HEK293 (cell line): ENCODE results near the gene IKZF1.

Source experiments
- CTCF ChIA-PET: fragments of 350-600 bp; formaldehyde crosslinking; extraction: SDS; loops from one replicate; lab custom pipeline; 2021; ENCODE audit warnings: antibody characterized with exemption; lab: Yijun Ruan, JAX
- POLR2A ChIA-PET: fragments of 300-600 bp; formaldehyde crosslinking; extraction: SDS; loops from one replicate; lab custom pipeline; 2020; ENCODE audit warnings: antibody characterized with exemption, inconsistent platforms; lab: Yijun Ruan, JAX
- H3K27ac ChIP-seq: fragments of 200-500 bp; sonication (Bioruptor generic); 2 replicates; pipeline ENCODE4 v1.5.1; 2014; ENCODE audit warnings: low read depth, low read length, control low read depth, inconsistent platforms; ENCODE audit errors: extremely low read depth
- H3K36me3 ChIP-seq, 2 experiments: fragments of 200-500 bp in 1 of 2; sonication (Bioruptor generic) in 1 of 2; 1 replicate in 1 of 2; 2 replicates in 1 of 2; pipeline ENCODE4 v1.5.1; 2014 to 2017; ENCODE audit warnings: inconsistent platforms in 2 of 2, low read length in 2 of 2; ENCODE audit not compliant: control insufficient read depth in 2 of 2, insufficient read depth in 1 of 2
- H3K4me1 ChIP-seq: fragments of 200-500 bp; sonication (Bioruptor generic); 2 replicates; pipeline ENCODE4 v1.5.1; 2014; ENCODE audit warnings: mild to moderate bottlenecking, low read length, inconsistent platforms; ENCODE audit not compliant: control insufficient read depth, insufficient read depth
- H3K4me3 ChIP-seq: 2 replicates; pipeline ENCODE4 v1.5.1; 2011; ENCODE audit warnings: low read depth, mild to moderate bottlenecking, control low read depth, low read length, moderate library complexity
- H3K9me3 ChIP-seq: fragments of 200-500 bp; sonication (Bioruptor generic); 2 replicates; pipeline ENCODE4 v1.5.1; 2014; ENCODE audit warnings: low read depth, low read length, inconsistent platforms; ENCODE audit not compliant: control insufficient read depth, insufficient read depth
- EGR2 ChIP-seq: fragments of 450-650 bp; formaldehyde crosslinking; IDR thresholded peaks from 2 replicates; pipeline ENCODE4 v1.5.1; 2016; ENCODE audit warnings: low read depth, missing biosample characterization, missing genetic modification characterization
- GFI1B ChIP-seq: fragments of 450-650 bp; formaldehyde crosslinking; IDR thresholded peaks from 2 replicates; pipeline ENCODE4 v1.5.1; 2016; ENCODE audit warnings: missing biosample characterization, missing genetic modification characterization
- GLIS1 ChIP-seq: fragments of 450-650 bp; formaldehyde crosslinking; IDR thresholded peaks from 2 replicates; pipeline ENCODE4 v1.5.1; 2016; ENCODE audit warnings: missing biosample characterization, missing genetic modification characterization
- KLF10 ChIP-seq: fragments of 450-650 bp; IDR thresholded peaks from 2 replicates; pipeline ENCODE4 v1.5.1; 2018; ENCODE audit warnings: missing biosample characterization, mild to moderate bottlenecking, missing genetic modification characterization
- PRDM10 ChIP-seq: fragments of 450-650 bp; formaldehyde crosslinking; IDR thresholded peaks from 2 replicates; pipeline ENCODE4 v1.5.1; 2016; ENCODE audit warnings: missing biosample characterization, missing genetic modification characterization
- SP2 ChIP-seq: fragments of 450-650 bp; formaldehyde crosslinking; IDR thresholded peaks from 2 replicates; pipeline ENCODE4 v1.5.1; 2016; ENCODE audit warnings: missing biosample characterization, missing genetic modification characterization
- ZBTB21 ChIP-seq: fragments of 450-650 bp; formaldehyde crosslinking; IDR thresholded peaks from 2 replicates; pipeline ENCODE4 v1.5.1; 2017; ENCODE audit warnings: missing biosample characterization, missing genetic modification characterization
- ZBTB8A ChIP-seq: fragments of 450-650 bp; formaldehyde crosslinking; IDR thresholded peaks from 2 replicates; pipeline ENCODE4 v1.5.1; 2016; ENCODE audit warnings: missing biosample characterization, missing genetic modification characterization
- ZNF16 ChIP-seq: fragments of 450-650 bp; formaldehyde crosslinking; IDR thresholded peaks from 2 replicates; pipeline ENCODE4 v1.5.1; 2016; ENCODE audit warnings: low read depth, missing biosample characterization, missing genetic modification characterization
- ZNF184 ChIP-seq: fragments of 450-650 bp; IDR thresholded peaks from 2 replicates; pipeline ENCODE4 v1.5.1; 2018; ENCODE audit warnings: missing biosample characterization, mild to moderate bottlenecking, missing genetic modification characterization
- ZNF202 ChIP-seq: fragments of 450-650 bp; formaldehyde crosslinking; IDR thresholded peaks from 2 replicates; pipeline ENCODE4 v1.5.1; 2016; ENCODE audit warnings: missing biosample characterization, missing genetic modification characterization, borderline replicate concordance
- ZNF214 ChIP-seq: fragments of 450-650 bp; formaldehyde crosslinking; IDR thresholded peaks from 2 replicates; pipeline ENCODE4 v1.5.1; 2017; ENCODE audit warnings: missing biosample characterization, mild to moderate bottlenecking, missing genetic modification characterization, borderline replicate concordance
- ZNF24 ChIP-seq: fragments of 450-650 bp; formaldehyde crosslinking; IDR thresholded peaks from 2 replicates; pipeline ENCODE4 v1.5.1; 2016; ENCODE audit warnings: missing biosample characterization, missing genetic modification characterization
- ZNF274 ChIP-seq, 2 experiments: fragments of 200-500 bp in 1 of 2; fragments of 450-650 bp in 1 of 2; sonication (Bioruptor generic) in 1 of 2; formaldehyde crosslinking in 1 of 2; IDR thresholded peaks; 2 replicates each; pipeline versions ENCODE4 v1.5.1 to v1.6.1; 2014 to 2016; ENCODE audit warnings: borderline replicate concordance in 1 of 2, inconsistent platforms in 1 of 2, low read length in 1 of 2, missing biosample characterization in 1 of 2, missing genetic modification characterization in 1 of 2
- ZNF302 ChIP-seq: fragments of 450-650 bp; formaldehyde crosslinking; IDR thresholded peaks from 2 replicates; pipeline ENCODE4 v1.5.1; 2016; ENCODE audit warnings: missing biosample characterization, missing genetic modification characterization, low read depth
- ZNF311 ChIP-seq: fragments of 450-650 bp; formaldehyde crosslinking; IDR thresholded peaks from 2 replicates; pipeline ENCODE4 v1.5.1; 2017; ENCODE audit warnings: missing biosample characterization, missing genetic modification characterization, borderline replicate concordance
- ZNF366 ChIP-seq: fragments of 450-650 bp; formaldehyde crosslinking; conservative IDR thresholded peaks from 2 replicates; pipeline ENCODE4 v1.5.1; 2016; ENCODE audit warnings: missing biosample characterization, missing genetic modification characterization
- ZNF433 ChIP-seq: fragments of 450-650 bp; formaldehyde crosslinking; IDR thresholded peaks from 2 replicates; pipeline ENCODE4 v1.5.1; 2016; ENCODE audit warnings: missing biosample characterization, missing genetic modification characterization, low read depth
- ZNF501 ChIP-seq: fragments of 450-650 bp; formaldehyde crosslinking; IDR thresholded peaks from 2 replicates; pipeline ENCODE4 v1.5.1; 2016; ENCODE audit warnings: missing biosample characterization, missing genetic modification characterization
- ZNF529 ChIP-seq: fragments of 450-650 bp; formaldehyde crosslinking; IDR thresholded peaks from 2 replicates; pipeline ENCODE4 v1.5.1; 2017; ENCODE audit warnings: missing genetic modification characterization, missing biosample characterization; ENCODE audit not compliant: insufficient replicate concordance
- ZNF610 ChIP-seq: fragments of 450-650 bp; formaldehyde crosslinking; IDR thresholded peaks from 2 replicates; pipeline ENCODE4 v1.5.1; 2016; ENCODE audit warnings: missing biosample characterization, missing genetic modification characterization, borderline replicate concordance
- TF ChIP-seq, protein P1 (sequence below): fragments of 450-650 bp; formaldehyde crosslinking; IDR thresholded peaks from 2 replicates; pipeline ENCODE4 v1.5.1; 2016; ENCODE audit warnings: missing biosample characterization, missing genetic modification characterization
- TF ChIP-seq, protein P2 (sequence below): fragments of 450-650 bp; formaldehyde crosslinking; IDR thresholded peaks from 2 replicates; pipeline ENCODE4 v1.5.1; 2016; ENCODE audit warnings: missing biosample characterization, missing genetic modification characterization, borderline replicate concordance

The IKZF1 gene

GRCh38 chr7:50412973-50413372, 108.5 kb downstream of the IKZF1 start (continued):
- no peak for TF ChIP-seq SP2
- TF ChIP-seq ZNF433 (tag by site-specific recombination): no peak
- no peak for TF ChIP-seq ZNF16 (tag by site-specific recombination)
- no peak for TF ChIP-seq ZBTB21

DNA sequence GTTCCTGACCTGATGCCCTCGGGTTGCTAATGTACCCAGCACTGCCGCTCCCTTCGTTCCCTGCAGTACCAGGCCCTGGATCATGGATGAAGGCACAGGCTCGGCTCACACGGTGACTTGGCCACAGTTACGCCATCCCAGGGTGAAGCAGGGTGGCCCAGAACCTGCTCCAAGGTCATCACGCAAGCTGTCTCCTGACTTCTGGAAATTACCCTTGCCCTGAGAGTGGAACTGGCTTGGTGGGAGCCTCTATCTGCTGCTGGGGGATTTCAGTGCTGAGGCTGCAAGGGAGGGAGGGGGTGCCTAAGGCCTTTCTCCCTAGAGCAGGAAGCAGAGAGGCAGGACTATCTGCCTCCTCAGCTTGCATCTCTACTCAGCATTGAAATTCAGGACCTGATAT, 109.0 kb downstream of the IKZF1 start:
- Histone ChIP-seq H3K36me3 (no peaks in the 10 kb centered on the region), H3K4me1 (no peaks in the 10 kb centered on the region), H3K9me3 (no peaks in the 10 kb centered on the region), H3K27ac (no peak overlapping the region), H3K4me3 (no peak overlapping the region)
- ChIA-PET POLR2A (no interaction called here), CTCF (interaction anchor here (0.7 kb wide), 1 partner anchor 749 kb away, joined by 3 read pairs; no protein-coding TSS in a partner anchor)
- no peak for TF ChIP-seq ZNF529 (tag by site-specific recombination)
- TF ChIP-seq ZNF202 (tag by site-specific recombination): no peak
- TF ChIP-seq ZNF214 (tag by site-specific recombination): no peak
- TF ChIP-seq ZBTB8A (tag by site-specific recombination): no peak
- TF ChIP-seq ZNF501 (tag by site-specific recombination): no peak

DNA sequence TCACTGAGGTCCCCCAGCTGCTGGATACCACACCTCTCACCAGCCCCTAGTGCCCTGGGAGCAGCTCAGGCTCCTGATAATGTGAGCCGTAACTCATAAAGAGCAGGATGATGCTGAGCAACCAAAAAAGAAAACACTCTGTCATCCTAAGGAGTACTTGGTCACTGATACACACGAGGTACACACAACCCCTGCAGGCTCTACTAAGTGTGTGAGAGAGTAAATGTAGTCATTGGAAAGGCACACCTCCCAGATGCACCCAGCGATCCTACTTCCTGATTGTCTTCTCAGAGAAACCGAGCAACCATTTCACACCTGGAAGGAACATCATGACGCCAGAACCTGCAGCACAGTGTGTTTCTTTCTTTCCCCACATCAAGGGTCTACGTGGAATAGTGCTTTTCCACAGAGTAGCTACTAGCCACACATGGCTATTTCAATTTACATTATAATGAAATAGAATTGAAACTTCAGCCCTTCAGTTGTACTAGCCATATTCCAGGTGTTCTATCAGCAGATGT, 111.4 kb downstream of the IKZF1 start:
- TF ChIP-seq GLIS1 (tag by site-specific recombination): no peak
- TF ChIP-seq, protein P1, sequence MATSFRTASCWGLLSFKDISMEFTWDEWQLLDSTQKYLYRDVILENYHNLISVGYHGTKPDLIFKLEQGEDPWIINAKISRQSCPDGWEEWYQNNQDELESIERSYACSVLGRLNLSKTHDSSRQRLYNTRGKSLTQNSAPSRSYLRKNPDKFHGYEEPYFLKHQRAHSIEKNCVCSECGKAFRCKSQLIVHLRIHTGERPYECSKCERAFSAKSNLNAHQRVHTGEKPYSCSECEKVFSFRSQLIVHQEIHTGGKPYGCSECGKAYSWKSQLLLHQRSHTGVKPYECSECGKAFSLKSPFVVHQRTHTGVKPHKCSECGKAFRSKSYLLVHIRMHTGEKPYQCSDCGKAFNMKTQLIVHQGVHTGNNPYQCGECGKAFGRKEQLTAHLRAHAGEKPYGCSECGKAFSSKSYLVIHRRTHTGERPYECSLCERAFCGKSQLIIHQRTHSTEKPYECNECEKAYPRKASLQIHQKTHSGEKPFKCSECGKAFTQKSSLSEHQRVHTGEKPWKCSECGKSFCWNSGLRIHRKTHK: no peak
- TF ChIP-seq ZNF610 (tag by site-specific recombination): no peak
- TF ChIP-seq EGR2: no peak
- TF ChIP-seq ZNF302 (tag by site-specific recombination): no peak
- TF ChIP-seq ZNF366 (tag by site-specific recombination): no peak
- TF ChIP-seq KLF10 (tag by site-specific recombination): no peak
- no peak for TF ChIP-seq ZNF274 (IDR thresholded peaks at IDR 0.05; ENCODE audit: low read length)
- no peak for TF ChIP-seq ZNF274 (tag by site-specific recombination; IDR thresholded peaks at IDR 0.05; ENCODE audit: borderline replicate concordance)
- TF ChIP-seq ZNF311 (tag by site-specific recombination): no peak
- TF ChIP-seq PRDM10 (tag by site-specific recombination): no peak
- TF ChIP-seq ZNF24 (tag by site-specific recombination): no peak
- no peak for TF ChIP-seq GFI1B (tag by site-specific recombination)
- TF ChIP-seq, protein P2, sequence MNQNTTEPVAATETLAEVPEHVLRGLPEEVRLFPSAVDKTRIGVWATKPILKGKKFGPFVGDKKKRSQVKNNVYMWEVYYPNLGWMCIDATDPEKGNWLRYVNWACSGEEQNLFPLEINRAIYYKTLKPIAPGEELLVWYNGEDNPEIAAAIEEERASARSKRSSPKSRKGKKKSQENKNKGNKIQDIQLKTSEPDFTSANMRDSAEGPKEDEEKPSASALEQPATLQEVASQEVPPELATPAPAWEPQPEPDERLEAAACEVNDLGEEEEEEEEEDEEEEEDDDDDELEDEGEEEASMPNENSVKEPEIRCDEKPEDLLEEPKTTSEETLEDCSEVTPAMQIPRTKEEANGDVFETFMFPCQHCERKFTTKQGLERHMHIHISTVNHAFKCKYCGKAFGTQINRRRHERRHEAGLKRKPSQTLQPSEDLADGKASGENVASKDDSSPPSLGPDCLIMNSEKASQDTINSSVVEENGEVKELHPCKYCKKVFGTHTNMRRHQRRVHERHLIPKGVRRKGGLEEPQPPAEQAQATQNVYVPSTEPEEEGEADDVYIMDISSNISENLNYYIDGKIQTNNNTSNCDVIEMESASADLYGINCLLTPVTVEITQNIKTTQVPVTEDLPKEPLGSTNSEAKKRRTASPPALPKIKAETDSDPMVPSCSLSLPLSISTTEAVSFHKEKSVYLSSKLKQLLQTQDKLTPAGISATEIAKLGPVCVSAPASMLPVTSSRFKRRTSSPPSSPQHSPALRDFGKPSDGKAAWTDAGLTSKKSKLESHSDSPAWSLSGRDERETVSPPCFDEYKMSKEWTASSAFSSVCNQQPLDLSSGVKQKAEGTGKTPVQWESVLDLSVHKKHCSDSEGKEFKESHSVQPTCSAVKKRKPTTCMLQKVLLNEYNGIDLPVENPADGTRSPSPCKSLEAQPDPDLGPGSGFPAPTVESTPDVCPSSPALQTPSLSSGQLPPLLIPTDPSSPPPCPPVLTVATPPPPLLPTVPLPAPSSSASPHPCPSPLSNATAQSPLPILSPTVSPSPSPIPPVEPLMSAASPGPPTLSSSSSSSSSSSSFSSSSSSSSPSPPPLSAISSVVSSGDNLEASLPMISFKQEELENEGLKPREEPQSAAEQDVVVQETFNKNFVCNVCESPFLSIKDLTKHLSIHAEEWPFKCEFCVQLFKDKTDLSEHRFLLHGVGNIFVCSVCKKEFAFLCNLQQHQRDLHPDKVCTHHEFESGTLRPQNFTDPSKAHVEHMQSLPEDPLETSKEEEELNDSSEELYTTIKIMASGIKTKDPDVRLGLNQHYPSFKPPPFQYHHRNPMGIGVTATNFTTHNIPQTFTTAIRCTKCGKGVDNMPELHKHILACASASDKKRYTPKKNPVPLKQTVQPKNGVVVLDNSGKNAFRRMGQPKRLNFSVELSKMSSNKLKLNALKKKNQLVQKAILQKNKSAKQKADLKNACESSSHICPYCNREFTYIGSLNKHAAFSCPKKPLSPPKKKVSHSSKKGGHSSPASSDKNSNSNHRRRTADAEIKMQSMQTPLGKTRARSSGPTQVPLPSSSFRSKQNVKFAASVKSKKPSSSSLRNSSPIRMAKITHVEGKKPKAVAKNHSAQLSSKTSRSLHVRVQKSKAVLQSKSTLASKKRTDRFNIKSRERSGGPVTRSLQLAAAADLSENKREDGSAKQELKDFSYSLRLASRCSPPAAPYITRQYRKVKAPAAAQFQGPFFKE (tag by site-specific recombination): no peak
- no peak for TF ChIP-seq ZNF184 (tag by site-specific recombination)
- ChIA-PET POLR2A (no interaction called here), CTCF (interaction anchor here (0.6 to 1.2 kb wide), 3 partner anchors 47 to 272 kb away, joined by 3 to 4 read pairs (median 3); no protein-coding TSS in a partner anchor)
- no peak overlapping the region for H3K4me3 ChIP-seq
- no peaks in the 10 kb centered on the region for H3K4me1 ChIP-seq
- no peaks in the 10 kb centered on the region for H3K9me3 ChIP-seq
- no peak overlapping the region for H3K27ac ChIP-seq
- no peaks in the 10 kb centered on the region for H3K36me3 ChIP-seq
